Measurements from ENCODE around the gene EPB41.

Gene EPB41

GRCh38 chr1:28984311-28984684 lies 69.9 kb downstream of the EPB41 start (continued):
- TF ChIP-seq ZSCAN4 (tag by site-specific recombination; IDR thresholded peaks at IDR 0.05) (no peak), BCL6B (tag by site-specific recombination; IDR thresholded peaks at IDR 0.05) (no peak), ZNF843 (tag by site-specific recombination; IDR thresholded peaks at IDR 0.05) (no peak), ZNF645 (tag by site-specific recombination; IDR thresholded peaks at IDR 0.05) (no peak), ZNF239 (tag by site-specific recombination; IDR thresholded peaks at IDR 0.05) (no peak), BCL11B (tag by site-specific recombination; IDR thresholded peaks at IDR 0.05; ENCODE audit: low read depth) (no peak), CTCF (tag by site-specific recombination; IDR thresholded peaks at IDR 0.05) (no peak), ZNF596 (tag by site-specific recombination; IDR thresholded peaks at IDR 0.05) (no peak), ZNF510 (tag by site-specific recombination; IDR thresholded peaks at IDR 0.05; ENCODE audit: insufficient replicate concordance) (no peak), ATF2 (tag by site-specific recombination; IDR thresholded peaks at IDR 0.05; ENCODE audit: low read depth) (no peak)
- TF ChIP-seq, protein P1, sequence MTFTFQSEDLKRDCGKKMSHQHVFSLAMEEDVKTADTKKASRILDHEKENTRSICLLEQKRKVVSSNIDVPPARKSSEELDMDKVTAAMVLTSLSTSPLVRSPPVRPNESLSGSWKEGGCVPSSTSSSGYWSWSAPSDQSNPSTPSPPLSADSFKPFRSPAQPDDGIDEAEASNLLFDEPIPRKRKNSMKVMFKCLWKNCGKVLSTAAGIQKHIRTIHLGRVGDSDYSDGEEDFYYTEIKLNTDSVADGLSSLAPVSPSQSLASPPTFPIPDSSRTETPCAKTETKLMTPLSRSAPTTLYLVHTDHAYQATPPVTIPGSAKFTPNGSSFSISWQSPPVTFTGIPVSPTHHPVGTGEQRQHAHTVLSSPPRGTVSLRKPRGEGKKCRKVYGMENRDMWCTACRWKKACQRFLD (tag by site-specific recombination; IDR thresholded peaks at IDR 0.05), result no peak

- POLR2A ChIA-PET, result no interaction called here
- H3K9me3 ChIP-seq (ENCODE audit: control insufficient read depth, insufficient read depth, low read depth, low read length), result no peaks in the 10 kb centered on the region
- TF ChIP-seq ZIC2 (tag by site-specific recombination; IDR thresholded peaks at IDR 0.05) (no peak), ZNF37A (tag by site-specific recombination; IDR thresholded peaks at IDR 0.05) (no peak), GFI1B (tag by site-specific recombination; IDR thresholded peaks at IDR 0.05) (no peak), ZNF449 (tag by site-specific recombination; IDR thresholded peaks at IDR 0.05) (no peak), ZNF548 (tag by site-specific recombination; IDR thresholded peaks at IDR 0.05) (no peak), ZNF791 (tag by site-specific recombination; IDR thresholded peaks at IDR 0.05) (no peak), ZNF645 (tag by site-specific recombination; IDR thresholded peaks at IDR 0.05) (no peak), SCRT2 (tag by site-specific recombination; IDR thresholded peaks at IDR 0.05) (no peak)
Measured at GRCh38 chr1:28985427-28985826, 71.1 kb downstream of the EPB41 start.

More at GRCh38 chr1:28985427-28985826, 71.1 kb downstream of the EPB41 start:
- Histone ChIP-seq H3K4me3 (ENCODE audit: low read depth, low read length) (no peak overlapping the region), H3K4me1 (ENCODE audit: control insufficient read depth, insufficient read depth, low read length) (no peaks in the 10 kb centered on the region), H3K27ac (ENCODE audit: extremely low read depth, low read depth, low read length) (no peak overlapping the region), H3K36me3 (ENCODE audit: control insufficient read depth in 2 of 2, insufficient read depth in 1 of 2, low read length in 2 of 2) (peaks cover 0 to 11% of the 10 kb centered on the region in 2 experiments; a peak in 1 of 3 replicates)
- CTCF ChIA-PET, result interaction anchor here (1.5 kb wide), 1 partner anchor 14 kb away, joined by 13 read pairs; no protein-coding TSS in a partner anchor
